Measurements from ENCODE around the gene GPRIN2. TPM values are rescaled to one million over a fixed set of nuclear protein-coding genes. Genes with fewer than 3 reads are reported as not detected.

The GPRIN2 gene
- total RNA-seq, 1 experiment from 2014 or later, result not detected

GRCh38 chr10:46518028-46518725 lies 38.3 kb downstream of the GPRIN2 start:
- no TSS peak for BruUV-seq (replicated peaks)
- no peak for DNase-seq (ENCODE audit: low spot score)
- no peak overlapping the region for H3K4me3 ChIP-seq (ENCODE audit: low read depth, low read length, poor library complexity, severe bottlenecking)
- no peaks in the 10 kb centered on the region for H3K4me1 ChIP-seq (ENCODE audit: insufficient read depth, low read length, poor library complexity, severe bottlenecking)
- H3K27ac ChIP-seq (ENCODE audit: low read depth, low read length, poor library complexity, severe bottlenecking), result no peak overlapping the region
- H3K27me3 ChIP-seq (replicated peaks; ENCODE audit: insufficient read depth, low read depth, low read length, poor library complexity), result no peaks in the 10 kb centered on the region
- no peaks in the 10 kb centered on the region for H3K9me3 ChIP-seq (ENCODE audit: low read depth, low read length, poor library complexity, severe bottlenecking)
- intact Hi-C loops (cut with micrococcal nuclease; ENCODE audit: unreplicated experiment), result no loop called here
- TF ChIP-seq EZH2 (IDR thresholded peaks at IDR 0.05; ENCODE audit: borderline replicate concordance, low read depth, low read length, poor library complexity, severe bottlenecking), result no peak
- TF ChIP-seq, protein P1, sequence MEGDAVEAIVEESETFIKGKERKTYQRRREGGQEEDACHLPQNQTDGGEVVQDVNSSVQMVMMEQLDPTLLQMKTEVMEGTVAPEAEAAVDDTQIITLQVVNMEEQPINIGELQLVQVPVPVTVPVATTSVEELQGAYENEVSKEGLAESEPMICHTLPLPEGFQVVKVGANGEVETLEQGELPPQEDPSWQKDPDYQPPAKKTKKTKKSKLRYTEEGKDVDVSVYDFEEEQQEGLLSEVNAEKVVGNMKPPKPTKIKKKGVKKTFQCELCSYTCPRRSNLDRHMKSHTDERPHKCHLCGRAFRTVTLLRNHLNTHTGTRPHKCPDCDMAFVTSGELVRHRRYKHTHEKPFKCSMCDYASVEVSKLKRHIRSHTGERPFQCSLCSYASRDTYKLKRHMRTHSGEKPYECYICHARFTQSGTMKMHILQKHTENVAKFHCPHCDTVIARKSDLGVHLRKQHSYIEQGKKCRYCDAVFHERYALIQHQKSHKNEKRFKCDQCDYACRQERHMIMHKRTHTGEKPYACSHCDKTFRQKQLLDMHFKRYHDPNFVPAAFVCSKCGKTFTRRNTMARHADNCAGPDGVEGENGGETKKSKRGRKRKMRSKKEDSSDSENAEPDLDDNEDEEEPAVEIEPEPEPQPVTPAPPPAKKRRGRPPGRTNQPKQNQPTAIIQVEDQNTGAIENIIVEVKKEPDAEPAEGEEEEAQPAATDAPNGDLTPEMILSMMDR (conservative IDR thresholded peaks at IDR 0.05; ENCODE audit: low read depth, low read length), result no peak
- ChIA-PET POLR2A (ENCODE audit: low non-redundant PET) (no interaction called here), CTCF (no interaction called here)
- H3K36me3 ChIP-seq (ENCODE audit: insufficient read depth, low read length, poor library complexity, severe bottlenecking), result no peaks in the 10 kb centered on the region

DNA sequence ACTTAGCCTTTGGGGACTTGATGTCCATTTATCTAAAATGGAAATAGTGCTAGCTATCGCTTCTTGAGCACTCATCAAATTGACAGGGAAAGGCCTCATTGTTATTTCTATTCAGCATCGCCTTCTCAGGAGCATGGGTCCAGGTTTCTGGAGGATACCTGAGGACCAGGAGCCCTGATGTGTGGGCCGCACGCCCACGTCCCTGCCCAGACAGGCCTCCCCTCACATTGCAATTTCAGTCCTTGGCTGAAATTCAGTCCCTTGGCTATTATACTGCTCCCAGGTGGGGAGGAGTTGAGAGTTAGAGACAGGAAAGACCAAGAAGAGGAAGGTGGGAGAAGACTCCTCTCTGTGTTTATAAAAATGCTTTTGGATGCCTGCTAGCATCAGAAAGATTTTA lies 38.9 kb downstream of the GPRIN2 start:
- BruUV-seq (replicated peaks), result no TSS peak
- Histone ChIP-seq H3K9me3 (ENCODE audit: low read depth, low read length, poor library complexity, severe bottlenecking) (no peaks in the 10 kb centered on the region), H3K27ac (ENCODE audit: low read depth, low read length, poor library complexity, severe bottlenecking) (no peak overlapping the region), H3K4me3 (ENCODE audit: low read depth, low read length, poor library complexity, severe bottlenecking) (no peak overlapping the region), H3K4me1 (ENCODE audit: insufficient read depth, low read length, poor library complexity, severe bottlenecking) (no peaks in the 10 kb centered on the region), H3K27me3 (replicated peaks; ENCODE audit: insufficient read depth, low read depth, low read length, poor library complexity) (no peaks in the 10 kb centered on the region), H3K36me3 (ENCODE audit: insufficient read depth, low read length, poor library complexity, severe bottlenecking) (no peaks in the 10 kb centered on the region)
- TF ChIP-seq, protein P1 (conservative IDR thresholded peaks at IDR 0.05; ENCODE audit: low read depth, low read length), result no peak
- no peak for TF ChIP-seq EZH2 (IDR thresholded peaks at IDR 0.05; ENCODE audit: borderline replicate concordance, low read depth, low read length, poor library complexity, severe bottlenecking)
- intact Hi-C loops (cut with micrococcal nuclease; ENCODE audit: unreplicated experiment), result no loop called here
- DNase-seq (ENCODE audit: low spot score), result no peak
- ChIA-PET CTCF (no interaction called here), POLR2A (ENCODE audit: low non-redundant PET) (no interaction called here)

GRCh38 chr10:46516660-46517416 lies 39.6 kb downstream of the GPRIN2 start:
- Histone ChIP-seq H3K4me3 (ENCODE audit: low read depth, low read length, poor library complexity, severe bottlenecking) (no peak overlapping the region), H3K27ac (ENCODE audit: low read depth, low read length, poor library complexity, severe bottlenecking) (no peak overlapping the region), H3K4me1 (ENCODE audit: insufficient read depth, low read length, poor library complexity, severe bottlenecking) (no peaks in the 10 kb centered on the region), H3K36me3 (ENCODE audit: insufficient read depth, low read length, poor library complexity, severe bottlenecking) (no peaks in the 10 kb centered on the region), H3K9me3 (ENCODE audit: low read depth, low read length, poor library complexity, severe bottlenecking) (no peaks in the 10 kb centered on the region), H3K27me3 (replicated peaks; ENCODE audit: insufficient read depth, low read depth, low read length, poor library complexity) (no peaks in the 10 kb centered on the region)
- POLR2A ChIA-PET (ENCODE audit: low non-redundant PET), result no interaction called here
- peak; percentile 46 for DNase-seq (ENCODE audit: low spot score)
- BruUV-seq (replicated peaks), result no TSS peak
- TF ChIP-seq, protein P1 (conservative IDR thresholded peaks at IDR 0.05; ENCODE audit: low read depth, low read length), result no peak
- TF ChIP-seq EZH2 (IDR thresholded peaks at IDR 0.05; ENCODE audit: borderline replicate concordance, low read depth, low read length, poor library complexity, severe bottlenecking), result no peak
- CTCF ChIA-PET, result no interaction called here
- intact Hi-C loops (cut with micrococcal nuclease; ENCODE audit: unreplicated experiment), result no loop called here
